GM18873 (cell line): ENCODE measurements around the gene SEMA5A.
A peak's percentile ranks its signal among the peaks of the same experiment; 100 is the strongest.

Source experiments
- ATAC-seq: cut with Tn5 transposase; IDR thresholded peaks from one replicate; pipeline ENCODE4 v1.9.1; 2021; ENCODE audit warnings: mild to moderate bottlenecking, moderate library complexity, moderate number of reproducible peaks; ENCODE audit not compliant: unreplicated experiment, low FRiP score

The SEMA5A gene

DNA sequence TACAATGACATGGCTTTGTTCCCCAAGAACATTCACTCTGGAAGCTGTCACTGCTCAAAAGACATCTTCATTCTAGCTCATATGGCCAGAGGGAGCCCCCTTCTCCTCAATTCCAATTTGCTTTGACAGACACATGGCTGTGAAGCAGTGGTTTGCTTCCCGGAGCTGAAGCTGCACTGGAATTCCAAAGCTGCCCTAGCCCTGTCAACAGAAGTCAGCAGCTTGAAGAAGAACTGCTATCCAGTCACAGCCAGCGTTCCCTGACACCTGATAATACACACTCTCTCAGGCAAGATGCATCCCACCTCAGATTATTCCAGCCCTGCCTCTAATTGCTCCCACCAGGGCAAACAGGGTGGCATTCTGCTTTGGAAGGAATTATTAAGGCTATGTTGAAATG, 93.7 kb downstream of the SEMA5A start:
- no peak for ATAC-seq

GRCh38 chr5:9451037-9451436, 94.8 kb downstream of the SEMA5A start:
- no peak for ATAC-seq

DNA sequence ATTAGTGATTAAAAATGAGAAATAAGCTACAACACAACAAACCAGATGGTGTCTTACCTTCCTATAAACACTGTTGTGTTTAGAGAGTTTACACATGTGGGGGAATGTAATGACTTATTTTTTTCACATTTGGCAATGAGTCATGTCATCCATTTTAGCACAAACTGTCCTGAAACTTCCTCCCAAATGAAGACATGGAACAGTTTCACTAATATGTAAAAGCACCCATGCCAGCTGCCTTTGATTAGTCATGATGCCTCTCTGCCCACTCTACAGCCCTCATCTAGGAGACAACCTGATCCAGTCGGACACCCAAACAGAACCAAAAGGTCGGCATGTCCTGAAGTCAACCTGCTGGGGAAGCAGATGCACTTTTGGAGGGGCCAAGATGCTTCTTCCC, 98.2 kb downstream of the SEMA5A start:
- ATAC-seq: no peak

- no peak for ATAC-seq
Observed at GRCh38 chr5:9445826-9446388, 100.0 kb downstream of the SEMA5A start.

DNA sequence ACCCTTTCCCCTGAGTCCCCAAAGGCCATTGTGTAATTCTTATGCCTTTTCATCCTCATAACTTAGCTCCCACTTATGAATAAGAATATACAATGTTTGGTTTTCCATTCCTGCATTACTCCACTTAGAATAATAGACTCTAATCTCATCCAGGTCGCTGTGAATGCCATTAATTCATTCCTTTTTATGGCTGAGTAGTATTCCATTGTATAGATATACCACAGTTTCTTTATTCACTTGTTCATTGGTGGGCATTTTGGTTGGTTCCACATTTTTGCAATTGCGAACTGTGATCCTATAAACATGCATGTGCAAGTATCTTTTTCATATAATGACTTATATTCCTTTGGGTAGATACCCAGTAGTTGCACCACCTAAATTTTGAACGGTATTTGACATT, 101.5 kb downstream of the SEMA5A start:
- ATAC-seq: no peak

DNA sequence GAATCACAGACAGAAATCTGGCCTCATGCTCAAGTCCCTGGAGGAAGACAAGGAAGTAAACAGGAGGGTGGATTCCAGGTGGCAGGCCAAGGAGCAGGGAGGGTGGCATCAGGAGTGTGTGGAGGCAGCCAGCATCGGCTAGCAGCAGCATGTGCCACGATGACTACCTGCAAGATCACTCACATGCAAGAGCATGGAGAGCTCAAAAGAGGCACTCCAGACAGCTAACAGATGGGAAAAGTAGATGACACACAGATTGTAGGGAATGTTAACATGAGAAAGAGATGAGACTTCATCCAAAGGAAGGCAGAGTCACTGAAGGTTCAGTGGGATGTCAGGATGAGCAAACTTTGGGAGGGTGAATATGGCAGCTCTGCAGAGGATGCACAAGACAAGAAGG, 104.3 kb downstream of the SEMA5A start:
- no peak for ATAC-seq

- ATAC-seq: no peak
Observed at GRCh38 chr5:9440517-9440916, 105.4 kb downstream of the SEMA5A start.

- ATAC-seq: no peak
Observed at GRCh38 chr5:9439531-9440292, 106.2 kb downstream of the SEMA5A start.

GRCh38 chr5:9438596-9439354, 107.1 kb downstream of the SEMA5A start:
- ATAC-seq: no peak

GRCh38 chr5:9437741-9438240, 108.1 kb downstream of the SEMA5A start:
- ATAC-seq: no peak

- ATAC-seq: no peak
Observed at GRCh38 chr5:9431496-9432258, 114.2 kb downstream of the SEMA5A start.

DNA sequence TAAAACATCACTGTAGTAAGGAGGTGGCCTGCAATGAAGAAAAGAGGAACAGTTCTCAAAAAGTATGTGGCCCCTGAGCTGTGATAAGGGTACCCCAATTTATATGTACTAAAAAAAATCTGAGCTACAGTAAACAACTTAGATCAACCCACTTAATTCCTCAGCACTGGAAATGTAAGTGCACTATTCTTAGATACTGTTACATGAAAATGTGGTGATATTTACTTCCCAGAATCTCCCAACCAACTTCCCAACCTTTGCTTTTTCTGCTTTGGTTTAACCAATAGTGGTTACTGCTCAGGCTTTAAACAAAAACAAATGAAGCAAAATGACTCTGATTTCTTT, 114.8 kb downstream of the SEMA5A start:
- no peak for ATAC-seq

DNA sequence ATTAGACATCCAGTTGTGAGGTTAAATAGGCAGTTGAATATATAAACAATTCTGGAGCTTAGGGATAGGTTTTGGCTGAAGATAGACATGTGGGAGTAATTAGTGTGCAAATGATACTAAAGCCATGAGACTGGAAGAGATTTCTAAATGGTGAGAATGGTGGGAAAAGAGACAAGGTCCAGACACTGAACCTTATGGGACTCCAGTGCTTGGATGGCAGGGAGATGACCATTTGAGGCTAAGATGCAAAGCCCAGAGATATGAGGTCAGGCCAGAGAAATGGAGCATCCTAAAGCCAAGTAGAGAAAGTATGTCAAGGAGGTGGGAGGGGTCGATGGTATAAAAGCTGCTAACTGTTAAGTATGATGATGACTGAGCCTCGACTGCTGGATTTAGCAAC, 115.6 kb downstream of the SEMA5A start:
- no peak for ATAC-seq

DNA sequence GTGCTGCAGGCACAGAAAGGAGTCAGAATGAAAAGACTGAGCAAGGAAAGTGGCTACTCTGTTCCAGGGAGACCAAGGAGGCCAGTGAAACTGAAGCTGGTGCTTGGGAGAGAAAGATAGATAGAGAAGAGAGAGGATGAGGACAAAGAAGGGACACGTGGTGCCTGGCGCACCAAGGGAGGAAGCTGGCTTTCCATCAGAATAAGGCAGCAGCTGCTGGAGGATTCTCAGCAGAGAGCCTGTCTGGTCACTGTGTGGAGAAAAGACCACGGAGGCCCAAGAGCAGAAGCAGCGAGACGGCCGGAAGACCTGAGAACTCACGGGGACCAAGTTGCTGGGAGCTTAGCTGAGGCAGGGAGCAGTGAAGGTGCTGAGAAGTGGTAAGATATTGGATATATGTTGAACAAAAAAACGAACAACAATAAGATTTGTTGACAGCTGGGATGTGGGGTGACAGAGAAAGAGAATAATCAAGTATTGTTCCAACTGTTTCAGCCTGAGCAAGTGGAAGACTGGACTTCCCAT, 116.1 kb downstream of the SEMA5A start:
- no peak for ATAC-seq

- ATAC-seq: peak; percentile 72
Observed at GRCh38 chr5:9428272-9428671, 117.6 kb downstream of the SEMA5A start.

- ATAC-seq: no peak
Observed at GRCh38 chr5:9425710-9426109, 120.2 kb downstream of the SEMA5A start.

GRCh38 chr5:9423571-9423970, 122.3 kb downstream of the SEMA5A start:
- no peak for ATAC-seq

DNA sequence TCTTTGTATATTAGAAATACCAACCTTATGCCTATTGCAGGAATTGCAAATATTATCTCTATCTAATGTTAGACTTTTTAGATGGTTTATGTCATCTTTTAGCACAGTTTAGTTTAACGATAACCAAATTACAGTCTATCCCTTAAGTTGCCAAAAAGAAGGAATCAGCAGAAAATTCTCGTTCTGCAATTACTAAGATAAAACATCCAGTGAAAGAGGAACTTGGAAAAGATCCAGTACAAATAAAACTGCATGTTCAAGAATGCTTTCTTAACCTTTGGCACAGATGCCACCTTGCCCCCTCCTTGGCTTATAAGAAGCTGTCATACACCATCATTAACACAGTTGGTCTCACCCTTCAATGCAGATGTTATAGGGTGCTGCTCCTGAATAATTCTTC, 124.0 kb downstream of the SEMA5A start:
- ATAC-seq: no peak

DNA sequence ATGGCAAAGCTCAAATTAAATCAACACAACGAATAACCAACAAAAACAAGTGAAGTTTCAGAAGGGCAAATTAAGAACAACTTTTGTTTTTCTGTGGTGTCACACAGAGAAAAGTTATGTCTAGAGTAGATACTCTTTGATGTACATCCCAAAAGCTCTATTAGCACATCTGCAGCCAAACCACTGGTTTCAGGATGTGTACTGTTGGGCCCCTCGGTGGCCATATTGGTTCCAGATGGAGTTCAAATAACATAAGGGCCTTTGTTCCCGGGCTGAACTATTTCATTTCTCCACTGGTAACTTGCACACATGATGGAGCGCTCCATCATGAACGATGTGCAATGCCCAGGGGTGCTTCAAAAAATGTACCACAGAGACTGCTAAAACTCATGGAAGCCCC, 126.1 kb downstream of the SEMA5A start:
- ATAC-seq: no peak

- ATAC-seq: no peak
Observed at GRCh38 chr5:9415566-9415965, 130.3 kb downstream of the SEMA5A start.

DNA sequence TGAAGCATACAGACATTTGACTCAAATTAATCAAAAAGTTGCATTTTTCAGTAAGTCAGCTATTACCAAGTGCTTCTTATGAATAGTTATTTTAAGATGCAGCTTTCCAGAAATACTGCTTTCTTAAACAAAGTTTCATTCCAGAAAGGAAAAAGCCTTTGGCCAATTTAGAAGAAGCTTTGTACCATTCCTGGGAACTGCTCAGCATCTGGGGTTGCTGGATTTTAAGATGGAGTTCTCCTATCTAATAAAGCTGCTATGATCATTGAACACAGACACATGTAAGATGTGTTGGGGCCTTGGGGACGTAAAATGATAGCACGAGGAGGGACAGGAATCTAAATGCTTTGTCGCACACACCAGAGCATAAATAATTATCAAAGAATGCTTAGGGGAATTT, 130.8 kb downstream of the SEMA5A start:
- ATAC-seq: no peak
